ENCODE measurements around the gene FGL2. TPM values are rescaled to one million over a fixed set of nuclear protein-coding genes. Genes with fewer than 3 reads are reported as not detected.

Gene FGL2
- total and polyA plus RNA-seq, 2 of the 4 experiments (the other 2 are of a cell fraction): 0.32 to 1.3 TPM

DNA sequence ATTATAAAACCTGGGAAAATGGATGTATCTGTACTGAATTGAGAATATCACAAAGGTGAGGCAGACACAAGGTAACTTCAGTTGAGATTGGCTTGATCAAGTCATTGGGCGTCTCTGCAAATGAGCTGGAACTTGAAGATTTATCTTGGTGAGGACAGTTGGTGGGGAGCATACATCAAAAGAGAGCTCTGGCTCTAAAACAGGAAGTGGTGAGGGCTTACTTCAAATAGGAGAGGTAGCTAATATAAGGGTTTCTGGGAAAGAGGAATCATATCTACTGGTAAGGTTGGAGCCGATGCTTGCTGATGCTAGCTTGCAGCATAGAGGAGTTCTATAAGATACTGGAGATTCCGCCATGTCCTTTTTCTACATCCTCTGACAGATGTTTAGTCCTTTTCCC is 39.9 kb upstream of the FGL2 start:
- H2AK5ac ChIP-seq (ENCODE audit: low read depth, low read length): no peak overlapping the region
- no peak overlapping the region for H4K5ac ChIP-seq (ENCODE audit: low read depth, low read length)
- H3K4me2 ChIP-seq (ENCODE audit: low read depth, low read length): no peak overlapping the region
- no peak overlapping the region for H3K14ac ChIP-seq (replicated peaks; ENCODE audit: low read depth, low read length)
- H3K56ac ChIP-seq (ENCODE audit: extremely low read depth, insufficient read depth, low read length): no peak overlapping the region
- ChIA-PET POLR2A (ENCODE audit: unreplicated experiment) (no interaction called here), CTCF (interaction anchor here (1.7 kb wide), 1 partner anchor 8 kb away, joined by 7 read pairs; no protein-coding TSS in a partner anchor)
- H4K8ac ChIP-seq (ENCODE audit: low read depth in 2 of 2, low read length in 2 of 2): no peak overlapping the region
- H2AFZ ChIP-seq (replicated peaks; ENCODE audit: low read length, poor library complexity): no peak overlapping the region
- in situ Hi-C loops (cut with MboI; ENCODE audit: low sequenced_read_pairs): no loop called here
- H3K4me3 ChIP-seq (ENCODE audit: insufficient read depth, low read depth, low read length): no peak overlapping the region
- no peak overlapping the region; the same call in 1 of the 2 replicates for H2BK20ac ChIP-seq (ENCODE audit: low read depth, low read length)
- H3K27me3 ChIP-seq (ENCODE audit: control insufficient read depth, insufficient read depth, low read length): no peaks in the 10 kb centered on the region
- no peaks in the 10 kb centered on the region for H3K9me3 ChIP-seq (ENCODE audit: control insufficient read depth, insufficient read depth, low read length)
- ATAC-seq (ENCODE audit: low read depth) (no peak), DNase-seq (no peak)
- H2BK15ac ChIP-seq (ENCODE audit: low read depth, low read length): no peak overlapping the region
- no TSS peak for BruUV-seq (replicated peaks)
- peaks cover 13% of the 10 kb centered on the region for H3K4me1 ChIP-seq (ENCODE audit: control insufficient read depth, insufficient read depth, low read length)
- H4K20me1 ChIP-seq (ENCODE audit: insufficient read depth, low read length): no peaks in the 10 kb centered on the region
- H3K27ac ChIP-seq (ENCODE audit: insufficient read depth, low read length): no peak overlapping the region
- no peak overlapping the region for H2BK120ac ChIP-seq (ENCODE audit: low read depth, low read length)
- dilution Hi-C loops (cut with HindIII; ENCODE audit: low sequenced_read_pairs, unreplicated experiment): no loop called here
- H3K79me1 ChIP-seq (ENCODE audit: low read depth in 1 of 2, low read length in 2 of 2): no peaks in the 10 kb centered on the region
- no peak overlapping the region for H2AK9ac ChIP-seq (replicated peaks; ENCODE audit: low read depth, low read length, poor library complexity)
- no peak overlapping the region for H4K91ac ChIP-seq (ENCODE audit: insufficient read depth, low read depth, low read length)
- WGBS, 2 experiments (ENCODE audit: extremely low coverage in 2 of 2, insufficient read length in 1 of 2): 100% methylated on average over 1 of the region's 3 CpGs; no CpG with 5 or more reads in 1 of the 2 experiments
- no peak overlapping the region for H3K4ac ChIP-seq (ENCODE audit: low read depth, low read length)
- intact Hi-C loops (cut with micrococcal nuclease): loop anchor here (5.0 kb wide), 1 partner anchor 42 kb away; the partner anchor contains the start of gene FGL2
- no peaks in the 10 kb centered on the region for H3K36me3 ChIP-seq (ENCODE audit: control insufficient read depth, insufficient read depth, low read length)
- peaks cover 7% of the 10 kb centered on the region for H3K9me1 ChIP-seq (ENCODE audit: insufficient read depth, low read length)
- H3K23ac ChIP-seq (ENCODE audit: low read depth, low read length): no peak overlapping the region
- H3K9ac ChIP-seq (ENCODE audit: low read depth, low read length): no peak overlapping the region
- no peak overlapping the region; the same call in 1 of the 2 replicates for H3K18ac ChIP-seq (ENCODE audit: low read depth, low read length)
- H2BK5ac ChIP-seq (ENCODE audit: low read depth, low read length, poor library complexity, severe bottlenecking): no peak overlapping the region
- TF ChIP-seq NFE2L2 (IDR thresholded peaks at IDR 0.05; ENCODE audit: low read depth, low read length): no peak
- no peak for TF ChIP-seq CHD1 (IDR thresholded peaks at IDR 0.05; ENCODE audit: low read depth, low read length)
- no peak for TF ChIP-seq MXI1 (IDR thresholded peaks at IDR 0.05; ENCODE audit: borderline replicate concordance, low read depth, low read length)
- no peak for TF ChIP-seq RFX5 (IDR thresholded peaks at IDR 0.05; ENCODE audit: low read depth, low read length)
- TF ChIP-seq MAFK (IDR thresholded peaks at IDR 0.05; ENCODE audit: low read depth, low read length): no peak
- no peak for TF ChIP-seq CEBPB (IDR thresholded peaks at IDR 0.05; ENCODE audit: low read depth, low read length)
- TF ChIP-seq RAD21 (IDR thresholded peaks at IDR 0.05; ENCODE audit: low read length): no peak
- TF ChIP-seq, protein P1, sequence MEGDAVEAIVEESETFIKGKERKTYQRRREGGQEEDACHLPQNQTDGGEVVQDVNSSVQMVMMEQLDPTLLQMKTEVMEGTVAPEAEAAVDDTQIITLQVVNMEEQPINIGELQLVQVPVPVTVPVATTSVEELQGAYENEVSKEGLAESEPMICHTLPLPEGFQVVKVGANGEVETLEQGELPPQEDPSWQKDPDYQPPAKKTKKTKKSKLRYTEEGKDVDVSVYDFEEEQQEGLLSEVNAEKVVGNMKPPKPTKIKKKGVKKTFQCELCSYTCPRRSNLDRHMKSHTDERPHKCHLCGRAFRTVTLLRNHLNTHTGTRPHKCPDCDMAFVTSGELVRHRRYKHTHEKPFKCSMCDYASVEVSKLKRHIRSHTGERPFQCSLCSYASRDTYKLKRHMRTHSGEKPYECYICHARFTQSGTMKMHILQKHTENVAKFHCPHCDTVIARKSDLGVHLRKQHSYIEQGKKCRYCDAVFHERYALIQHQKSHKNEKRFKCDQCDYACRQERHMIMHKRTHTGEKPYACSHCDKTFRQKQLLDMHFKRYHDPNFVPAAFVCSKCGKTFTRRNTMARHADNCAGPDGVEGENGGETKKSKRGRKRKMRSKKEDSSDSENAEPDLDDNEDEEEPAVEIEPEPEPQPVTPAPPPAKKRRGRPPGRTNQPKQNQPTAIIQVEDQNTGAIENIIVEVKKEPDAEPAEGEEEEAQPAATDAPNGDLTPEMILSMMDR (conservative IDR thresholded peaks at IDR 0.05; ENCODE audit: low read depth, low read length): no peak
- TF ChIP-seq RCOR1 (IDR thresholded peaks at IDR 0.05; ENCODE audit: insufficient replicate concordance, low read length): no peak
- no peak for TF ChIP-seq MAZ (IDR thresholded peaks at IDR 0.05; ENCODE audit: borderline replicate concordance, low read depth, low read length)
- TF ChIP-seq FOS (IDR thresholded peaks at IDR 0.05; ENCODE audit: low read depth, low read length): no peak
- TF ChIP-seq BHLHE40 (IDR thresholded peaks at IDR 0.05; ENCODE audit: low read depth, low read length): no peak
- no peak for TF ChIP-seq POLR2A (IDR thresholded peaks at IDR 0.05; ENCODE audit: low read depth, low read length)
- TF ChIP-seq, protein P2, sequence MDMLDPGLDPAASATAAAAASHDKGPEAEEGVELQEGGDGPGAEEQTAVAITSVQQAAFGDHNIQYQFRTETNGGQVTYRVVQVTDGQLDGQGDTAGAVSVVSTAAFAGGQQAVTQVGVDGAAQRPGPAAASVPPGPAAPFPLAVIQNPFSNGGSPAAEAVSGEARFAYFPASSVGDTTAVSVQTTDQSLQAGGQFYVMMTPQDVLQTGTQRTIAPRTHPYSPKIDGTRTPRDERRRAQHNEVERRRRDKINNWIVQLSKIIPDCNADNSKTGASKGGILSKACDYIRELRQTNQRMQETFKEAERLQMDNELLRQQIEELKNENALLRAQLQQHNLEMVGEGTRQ (IDR thresholded peaks at IDR 0.05; ENCODE audit: low read depth, low read length): no peak
- TF ChIP-seq, protein P3, sequence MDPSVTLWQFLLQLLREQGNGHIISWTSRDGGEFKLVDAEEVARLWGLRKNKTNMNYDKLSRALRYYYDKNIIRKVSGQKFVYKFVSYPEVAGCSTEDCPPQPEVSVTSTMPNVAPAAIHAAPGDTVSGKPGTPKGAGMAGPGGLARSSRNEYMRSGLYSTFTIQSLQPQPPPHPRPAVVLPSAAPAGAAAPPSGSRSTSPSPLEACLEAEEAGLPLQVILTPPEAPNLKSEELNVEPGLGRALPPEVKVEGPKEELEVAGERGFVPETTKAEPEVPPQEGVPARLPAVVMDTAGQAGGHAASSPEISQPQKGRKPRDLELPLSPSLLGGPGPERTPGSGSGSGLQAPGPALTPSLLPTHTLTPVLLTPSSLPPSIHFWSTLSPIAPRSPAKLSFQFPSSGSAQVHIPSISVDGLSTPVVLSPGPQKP (IDR thresholded peaks at IDR 0.05; ENCODE audit: borderline replicate concordance, low read depth, low read length): no peak
- no peak for TF ChIP-seq SMC3 (IDR thresholded peaks at IDR 0.05; ENCODE audit: low read depth, low read length)

Data from IMR-90 (cell line).